ENCODE data around the gene ACTL10. TPM values are rescaled to one million over a fixed set of nuclear protein-coding genes. Genes with fewer than 3 reads are reported as not detected.

Gene ACTL10
- total and polyA plus RNA-seq, 2 experiments from 2014 or later: 0.71 to 1.9 TPM

- no peaks in the 10 kb centered on the region for H3K4me1 ChIP-seq (ENCODE audit: insufficient read depth)
- Mint-ChIP-seq H3K4me3 (no peak overlapping the region), H3K27ac (no peak overlapping the region), H3K4me1 (peaks cover 4% of the 10 kb centered on the region; the same call in 2 of the 3 replicates), H3K9me3 (no peaks in the 10 kb centered on the region), H3K27me3 (ENCODE audit: insufficient read depth, low read depth, poor library complexity) (no peaks in the 10 kb centered on the region), H3K36me3 (ENCODE audit: low read depth) (peaks cover 14% of the 10 kb centered on the region)
- TF ChIP-seq CREB1 (CRISPR knock-in tag; IDR thresholded peaks at IDR 0.05; ENCODE audit: low read depth) (no peak), REST (IDR thresholded peaks at IDR 0.05; ENCODE audit: unreplicated experiment) (no peak)
- no peaks in the 10 kb centered on the region for H3K79me2 ChIP-seq (replicated peaks; ENCODE audit: insufficient read depth)
- no peaks in the 10 kb centered on the region; the same call in 1 of the 2 replicates for H3K36me3 ChIP-seq (ENCODE audit: insufficient read depth)
- H3K4me2 ChIP-seq: no peak overlapping the region
- H3K4me3 ChIP-seq: no peak overlapping the region
- no peaks in the 10 kb centered on the region for H3F3A ChIP-seq (replicated peaks; ENCODE audit: low read depth)
- no peaks in the 10 kb centered on the region for H3K27me3 ChIP-seq (ENCODE audit: insufficient read depth)
- no peak overlapping the region for H2AFZ ChIP-seq
- H3K9me2 ChIP-seq (ENCODE audit: insufficient read depth): no peaks in the 10 kb centered on the region
- peak; percentile 7 for DNase-seq (ENCODE audit: low spot score)
- ATAC-seq: no peak
- H4K20me1 ChIP-seq (replicated peaks; ENCODE audit: insufficient read depth): no peaks in the 10 kb centered on the region
- no peak overlapping the region for H3K27ac ChIP-seq (ENCODE audit: low read depth)
Observed at GRCh38 chr20:33622705-33623365, 43.9 kb upstream of the ACTL10 start.

GRCh38 chr20:33624399-33624798, 42.3 kb upstream of the ACTL10 start:
- H3K27ac ChIP-seq (ENCODE audit: low read depth): no peak overlapping the region
- no peak overlapping the region for H3K4me2 ChIP-seq
- ATAC-seq: no peak
- no peak overlapping the region for H3K4me3 Mint-ChIP-seq
- no peak overlapping the region for H2AFZ ChIP-seq
- no peaks in the 10 kb centered on the region for H3F3A ChIP-seq (replicated peaks; ENCODE audit: low read depth)
- H3K4me1 Mint-ChIP-seq: no peaks in the 10 kb centered on the region
- no peak for DNase-seq (ENCODE audit: low spot score)
- H3K9me2 ChIP-seq (ENCODE audit: insufficient read depth): no peaks in the 10 kb centered on the region
- no peak overlapping the region for H3K4me3 ChIP-seq
- no peaks in the 10 kb centered on the region; the same call in 1 of the 2 replicates for H3K36me3 ChIP-seq (ENCODE audit: insufficient read depth)
- H3K4me1 ChIP-seq (ENCODE audit: insufficient read depth): no peaks in the 10 kb centered on the region
- no peaks in the 10 kb centered on the region for H3K27me3 ChIP-seq (ENCODE audit: insufficient read depth)
- H3K36me3 Mint-ChIP-seq (ENCODE audit: low read depth): peaks cover 18% of the 10 kb centered on the region
- H3K27ac Mint-ChIP-seq: no peak overlapping the region
- H3K9me3 Mint-ChIP-seq: no peaks in the 10 kb centered on the region
- H3K27me3 Mint-ChIP-seq (ENCODE audit: insufficient read depth, low read depth, poor library complexity): no peaks in the 10 kb centered on the region
- no peaks in the 10 kb centered on the region for H3K79me2 ChIP-seq (replicated peaks; ENCODE audit: insufficient read depth)
- no peaks in the 10 kb centered on the region for H4K20me1 ChIP-seq (replicated peaks; ENCODE audit: insufficient read depth)
- TF ChIP-seq CTCF (conservative IDR thresholded peaks at IDR 0.05; ENCODE audit: low read depth in 2 of 2) (no peak), NANOG (IDR thresholded peaks at IDR 0.05; ENCODE audit: borderline replicate concordance) (no peak), ETS1 (IDR thresholded peaks at IDR 0.05) (no peak), POLR2AphosphoS5 (IDR thresholded peaks at IDR 0.05; ENCODE audit: low read depth) (no peak), REST (IDR thresholded peaks at IDR 0.05; ENCODE audit: unreplicated experiment) (no peak), EZH2 (IDR thresholded peaks at IDR 0.05; ENCODE audit: low read depth, unreplicated experiment) (no peak), EZH2phosphoT487 (IDR thresholded peaks at IDR 0.05; ENCODE audit: unreplicated experiment) (no peak), JUNB (IDR thresholded peaks at IDR 0.05; ENCODE audit: unreplicated experiment) (no peak)

All from GM23338 (cell line).